Measurements from ENCODE around the gene ZNRF3.
A peak's percentile ranks its signal among the peaks of the same experiment; 100 is the strongest.

GRCh38 chr22:29073618-29074275, 190.4 kb downstream of the ZNRF3 start:
- TF ChIP-seq, protein P1, sequence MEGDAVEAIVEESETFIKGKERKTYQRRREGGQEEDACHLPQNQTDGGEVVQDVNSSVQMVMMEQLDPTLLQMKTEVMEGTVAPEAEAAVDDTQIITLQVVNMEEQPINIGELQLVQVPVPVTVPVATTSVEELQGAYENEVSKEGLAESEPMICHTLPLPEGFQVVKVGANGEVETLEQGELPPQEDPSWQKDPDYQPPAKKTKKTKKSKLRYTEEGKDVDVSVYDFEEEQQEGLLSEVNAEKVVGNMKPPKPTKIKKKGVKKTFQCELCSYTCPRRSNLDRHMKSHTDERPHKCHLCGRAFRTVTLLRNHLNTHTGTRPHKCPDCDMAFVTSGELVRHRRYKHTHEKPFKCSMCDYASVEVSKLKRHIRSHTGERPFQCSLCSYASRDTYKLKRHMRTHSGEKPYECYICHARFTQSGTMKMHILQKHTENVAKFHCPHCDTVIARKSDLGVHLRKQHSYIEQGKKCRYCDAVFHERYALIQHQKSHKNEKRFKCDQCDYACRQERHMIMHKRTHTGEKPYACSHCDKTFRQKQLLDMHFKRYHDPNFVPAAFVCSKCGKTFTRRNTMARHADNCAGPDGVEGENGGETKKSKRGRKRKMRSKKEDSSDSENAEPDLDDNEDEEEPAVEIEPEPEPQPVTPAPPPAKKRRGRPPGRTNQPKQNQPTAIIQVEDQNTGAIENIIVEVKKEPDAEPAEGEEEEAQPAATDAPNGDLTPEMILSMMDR (IDR thresholded peaks at IDR 0.05) = peak in 2 of 12 donors; percentile 2 to 4
- TF ChIP-seq POLR2A (IDR thresholded peaks at IDR 0.05) = no peak
